Activated CD8-positive, alpha-beta memory T cell treated with anti-CD3 and anti-CD28 coated beads, Interleukin-2, amount 50 U/mL, for 4 hours (primary cell): ENCODE data around the gene SKAP1.
"Not testable (repeated sequence)": the region's sequence is repeated elsewhere in the genome, so short reads cannot be mapped to it uniquely, and the experiment has no call there.

Experiments
- DNase-seq: peaks from one replicate; pipeline ENCODE4 v3.0.0-alpha.2; 2020

The SKAP1 gene

DNA sequence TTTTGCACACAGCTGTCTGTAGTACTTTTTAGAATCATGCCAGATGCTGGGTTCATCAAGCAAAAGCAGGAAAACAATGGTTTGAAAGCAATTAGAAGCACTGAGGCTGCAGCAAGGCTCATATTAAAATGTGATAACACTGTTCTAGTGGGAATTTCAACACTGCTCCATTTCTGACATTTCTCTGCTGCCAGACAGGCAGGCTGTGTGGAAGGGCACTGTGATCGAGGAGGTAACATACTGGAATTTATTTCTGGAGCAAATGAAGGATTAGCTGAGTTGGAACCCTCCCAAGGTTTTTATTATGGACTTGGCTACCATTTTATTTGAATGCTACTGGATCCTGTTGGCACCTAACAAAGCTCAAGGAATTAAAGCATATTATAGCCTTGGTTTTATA, 66.9 kb downstream of the SKAP1 start:
- DNase-seq = no peak

DNA sequence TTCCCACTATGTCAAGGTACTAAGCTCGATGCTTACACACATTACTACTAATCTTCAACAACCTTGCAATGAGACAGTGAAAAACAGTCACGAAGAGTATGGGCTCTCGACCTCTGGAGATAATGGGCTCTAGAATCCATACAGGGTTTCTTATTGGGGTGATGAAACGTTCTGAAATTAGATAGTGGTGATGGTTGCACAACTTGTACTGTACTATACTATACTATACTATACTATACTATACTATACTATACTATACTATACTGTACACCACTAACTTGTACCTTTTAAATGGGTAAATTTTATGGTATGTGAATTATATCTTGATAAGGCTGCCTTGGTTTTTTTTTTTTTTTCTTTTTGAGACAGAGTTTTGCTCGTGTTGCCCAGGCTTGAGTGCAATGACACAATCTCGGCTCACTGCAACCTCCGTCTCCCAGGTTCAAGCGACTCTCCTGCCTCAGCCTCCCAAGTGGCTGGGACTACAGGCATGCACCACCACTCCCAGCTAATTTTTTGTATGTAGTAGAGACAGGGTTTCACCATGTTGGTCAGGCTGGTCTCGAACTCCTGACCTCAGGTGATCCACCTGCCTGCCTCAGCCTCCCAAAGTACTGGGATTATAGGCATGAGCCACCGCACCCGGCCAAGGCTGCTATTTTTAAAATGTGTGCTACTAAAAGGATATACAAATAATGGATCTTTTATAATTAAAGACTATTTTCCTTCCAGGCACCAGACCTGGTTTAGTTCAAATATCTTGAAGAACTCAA, 69.0 kb downstream of the SKAP1 start:
- DNase-seq = not testable (repeated sequence)

DNA sequence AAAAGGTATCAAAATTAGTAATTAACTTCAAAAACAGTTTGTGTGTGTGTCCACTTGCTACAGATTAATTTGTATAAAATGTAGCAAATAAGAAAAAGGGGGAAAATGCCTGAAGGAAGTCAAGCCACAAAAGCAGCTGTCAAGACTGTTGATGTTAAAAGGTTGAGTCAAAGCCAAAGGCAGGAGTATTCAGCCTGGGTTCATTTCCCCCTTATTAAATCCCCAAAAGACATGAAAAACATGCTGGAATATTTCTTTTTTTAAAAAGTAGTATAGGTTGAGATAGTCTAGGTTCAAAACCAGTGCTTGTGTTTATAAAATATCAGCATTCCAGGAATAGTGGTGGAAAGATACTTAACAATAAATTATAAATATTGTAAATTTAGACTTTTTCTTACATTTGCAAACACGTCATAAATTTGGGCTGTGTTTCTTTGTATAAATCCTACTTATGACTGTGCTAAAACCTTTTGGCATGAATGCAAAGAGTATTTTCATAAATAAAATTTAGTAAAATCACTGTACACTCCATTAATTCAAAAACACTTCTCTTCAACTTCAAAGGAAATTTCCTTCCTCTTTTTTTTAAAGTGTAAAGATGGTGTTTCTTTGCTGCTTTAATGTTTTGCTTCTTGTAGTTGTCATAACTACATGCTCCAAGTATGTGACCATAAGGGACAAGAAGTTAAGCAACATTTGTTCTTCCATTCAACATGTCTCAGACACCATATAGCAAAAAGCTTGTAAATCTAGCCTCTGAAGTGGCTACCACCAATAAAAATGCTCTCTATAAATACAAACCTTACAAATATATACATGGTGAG, 72.0 kb downstream of the SKAP1 start:
- DNase-seq = no peak

DNA sequence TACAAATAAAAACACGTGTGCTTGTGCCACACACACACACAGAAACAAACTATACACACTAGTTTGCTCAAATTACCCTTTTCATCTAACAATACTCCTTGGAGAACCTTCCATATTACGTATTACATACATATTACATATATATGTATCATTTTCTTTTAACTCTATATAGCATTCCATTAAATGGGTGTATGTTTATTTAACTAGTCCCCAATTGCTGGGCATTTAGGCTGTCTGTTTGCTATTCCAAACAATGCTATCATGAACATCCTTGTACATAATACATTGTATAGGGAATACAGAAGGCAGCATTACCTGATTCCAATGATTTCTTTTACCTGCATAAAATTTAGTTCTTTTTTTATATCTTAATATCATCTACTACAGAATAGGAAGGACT, 73.1 kb downstream of the SKAP1 start:
- DNase-seq = no peak

- no peak for DNase-seq
Observed at GRCh38 chr17:48352630-48353029, 77.4 kb downstream of the SKAP1 start.

- no peak for DNase-seq
Observed at GRCh38 chr17:48351911-48352332, 78.1 kb downstream of the SKAP1 start.

GRCh38 chr17:48348352-48348751, 81.7 kb downstream of the SKAP1 start:
- DNase-seq = no peak

GRCh38 chr17:48347177-48347576, 82.8 kb downstream of the SKAP1 start:
- DNase-seq = no peak

GRCh38 chr17:48344251-48344650, 85.8 kb downstream of the SKAP1 start:
- no peak for DNase-seq

- DNase-seq = no peak
Observed at GRCh38 chr17:48340916-48341315, 89.1 kb downstream of the SKAP1 start.

DNA sequence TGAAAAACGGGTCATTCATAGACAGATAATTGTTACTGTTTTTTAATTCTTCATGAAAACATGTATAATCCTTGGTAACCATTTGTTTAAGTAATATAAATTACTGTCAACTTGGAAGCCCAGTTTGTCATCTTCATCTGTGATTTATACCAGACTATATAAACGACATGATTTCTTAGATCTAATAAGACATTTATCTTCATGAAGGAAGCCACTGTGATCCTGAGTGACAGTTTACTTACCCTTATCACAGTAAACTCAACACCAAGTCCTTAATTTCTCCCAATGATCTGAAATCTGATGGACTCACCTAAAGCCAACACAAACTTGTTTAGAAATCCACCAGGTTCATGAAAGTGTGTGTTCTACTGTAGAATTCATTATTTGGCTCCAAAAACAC, 91.3 kb downstream of the SKAP1 start:
- DNase-seq = no peak

DNA sequence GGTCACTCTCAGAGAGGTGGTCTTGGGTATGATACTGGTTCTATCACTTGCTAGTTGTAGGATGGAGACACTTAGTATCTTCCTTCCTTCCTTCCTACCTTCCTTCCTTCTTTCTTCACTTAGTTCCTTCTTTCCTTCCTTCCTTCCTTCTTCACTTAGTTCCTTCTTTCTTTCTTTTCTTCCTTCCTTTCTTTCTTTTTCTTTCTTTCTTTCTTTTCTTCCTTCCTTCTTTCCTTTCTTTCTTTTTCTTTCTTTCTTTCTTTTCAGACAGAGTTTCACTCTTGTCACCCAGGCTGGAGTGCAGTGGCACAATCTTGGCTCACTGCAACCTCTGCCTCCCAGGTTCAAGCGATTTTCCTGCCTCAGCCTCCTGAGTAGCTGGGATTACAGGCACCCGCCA, 92.1 kb downstream of the SKAP1 start:
- DNase-seq = not testable (repeated sequence)

DNA sequence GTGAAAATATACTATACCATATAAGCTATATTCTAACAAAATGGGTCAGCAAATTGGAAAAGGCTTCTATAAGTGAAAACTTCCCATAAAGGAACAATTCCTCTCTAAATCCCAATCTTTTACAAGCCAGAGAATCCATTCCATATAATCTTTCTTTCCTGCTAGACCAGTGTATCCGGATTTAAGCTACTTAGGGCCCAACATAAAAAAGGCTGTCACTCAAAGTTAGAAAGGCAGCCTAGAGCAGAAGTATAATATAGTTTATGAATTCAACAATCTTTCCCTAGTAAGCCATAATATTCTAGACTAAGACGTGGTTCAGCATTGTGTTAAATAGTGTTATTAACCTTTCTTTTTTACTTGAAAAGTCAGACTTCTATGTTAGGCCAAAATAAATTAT, 93.0 kb downstream of the SKAP1 start:
- DNase-seq = no peak

GRCh38 chr17:48335858-48336500, 94.0 kb downstream of the SKAP1 start:
- no peak for DNase-seq

DNA sequence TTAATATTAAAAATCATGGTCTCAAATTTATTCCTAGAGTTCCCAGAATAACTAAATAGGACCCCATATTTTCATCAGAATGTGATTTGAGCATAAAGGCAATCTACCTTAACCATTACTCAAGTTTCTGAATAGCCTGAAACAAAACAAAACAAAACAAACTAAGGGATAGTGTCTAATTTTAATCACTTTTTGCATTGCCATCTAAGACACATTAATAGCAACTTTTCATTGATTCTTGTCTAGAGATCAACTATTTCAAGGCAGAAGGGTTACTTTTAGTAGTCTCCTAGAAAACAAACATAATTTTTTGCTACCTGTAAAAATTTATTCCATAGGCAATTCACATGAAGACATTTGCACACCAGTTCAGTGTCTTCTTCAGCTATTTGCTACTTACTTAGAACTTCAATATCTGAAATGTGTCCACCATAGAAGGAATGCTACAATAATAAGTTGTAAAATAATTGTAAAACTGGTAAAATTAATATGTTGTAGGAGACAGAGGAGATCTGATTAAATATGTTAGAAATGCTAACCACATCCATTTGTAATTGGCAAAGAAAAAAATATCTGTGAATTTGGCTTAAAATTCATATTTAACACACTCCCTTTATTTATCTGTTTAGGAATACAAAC, 94.7 kb downstream of the SKAP1 start:
- DNase-seq = no peak

DNA sequence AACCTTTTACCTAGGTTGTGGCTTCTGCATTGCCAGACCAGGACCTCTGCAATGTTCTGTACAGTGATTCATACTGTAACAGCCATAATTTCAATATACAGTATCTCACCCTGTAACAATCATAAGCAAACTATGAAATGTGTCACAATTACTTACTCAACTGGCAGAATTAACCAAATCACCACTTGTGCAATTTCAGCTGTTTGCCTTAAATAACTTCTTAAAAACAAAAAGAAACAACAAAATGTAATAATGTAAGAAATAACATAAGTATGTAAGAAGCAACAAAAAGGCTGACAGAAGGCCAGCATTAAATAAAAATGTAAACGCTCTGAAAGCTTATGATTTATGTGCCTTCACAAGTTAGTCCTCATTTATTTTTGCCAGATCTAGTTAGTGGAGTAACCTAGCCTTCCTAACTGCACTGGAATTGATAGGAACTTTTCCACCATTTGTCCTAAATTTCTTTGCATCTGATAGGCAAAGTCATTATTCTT, 96.9 kb downstream of the SKAP1 start:
- no peak for DNase-seq

GRCh38 chr17:48330887-48331286, 99.1 kb downstream of the SKAP1 start:
- no peak for DNase-seq

GRCh38 chr17:48330421-48330820, 99.6 kb downstream of the SKAP1 start:
- DNase-seq = no peak

GRCh38 chr17:48328457-48328856, 101.6 kb downstream of the SKAP1 start:
- DNase-seq = no peak

GRCh38 chr17:48326310-48326709, 103.7 kb downstream of the SKAP1 start:
- no peak for DNase-seq

DNA sequence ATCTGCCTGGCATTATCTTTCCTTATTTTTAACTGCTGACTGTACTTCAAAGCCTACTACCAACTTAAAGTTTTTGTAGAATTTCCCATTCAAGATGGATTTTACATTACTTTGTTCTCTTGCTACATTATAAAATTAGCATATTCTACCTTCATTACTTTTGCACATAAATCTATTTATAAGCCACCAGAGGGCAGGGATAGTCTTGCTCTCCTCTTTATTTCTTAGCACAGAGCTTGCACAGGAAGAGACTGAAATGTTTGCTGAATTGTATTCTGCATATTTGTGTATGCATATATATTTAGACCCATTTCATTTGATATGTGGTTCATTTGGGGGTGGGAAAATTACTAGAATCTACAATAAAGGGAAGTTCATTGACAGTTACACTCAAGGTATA, 108.0 kb downstream of the SKAP1 start:
- DNase-seq = no peak

GRCh38 chr17:48317732-48318131, 112.3 kb downstream of the SKAP1 start:
- DNase-seq = no peak

GRCh38 chr17:48314716-48315115, 115.3 kb downstream of the SKAP1 start:
- DNase-seq = no peak
